OCI-LY7 (cell line): ENCODE measurements around the gene MAN1A1. TPM values are rescaled to one million over a fixed set of nuclear protein-coding genes. Genes with fewer than 3 reads are reported as not detected.

Experiments
- BruUV-seq: library from RNA; stranded (reverse); fragments of 400-500 nt; replicated peaks from 2 replicates; lab custom pipeline; 2021; lab: Mats Ljungman, UMichigan
- CTCF ChIA-PET: fragments of 300-600 bp; sonication (Branson Sonifier 250); formaldehyde crosslinking; loops from one replicate; lab custom pipeline; 2022; ENCODE audit warnings: antibody characterized with exemption; ENCODE audit not compliant: unreplicated experiment; lab: Charles Lee
- POLR2A ChIA-PET: fragments of 300-600 bp; sonication (Branson Sonifier 250); formaldehyde crosslinking; loops from one replicate; lab custom pipeline; 2022; ENCODE audit warnings: antibody characterized with exemption; lab: Charles Lee
- DNase-seq: peaks from one replicate; pipeline ENCODE4 v3.0.0-alpha.2; 2015; ENCODE audit warnings: low spot score
- H2AFZ ChIP-seq: fragments of 200-600 bp; sonication (generic), shearing (Covaris generic); 2 replicates; pipeline ENCODE4 v1.6.1; 2014; ENCODE audit warnings: mild to moderate bottlenecking, antibody characterized with exemption, low read length, moderate library complexity
- H3K27ac ChIP-seq: fragments of 200-600 bp; sonication (generic); 2 replicates; pipeline ENCODE4 v1.5.1; 2014; ENCODE audit warnings: mixed run types, low read depth, mild to moderate bottlenecking, moderate library complexity, low read length, inconsistent platforms; ENCODE audit not compliant: poor library complexity, severe bottlenecking
- H3K36me3 ChIP-seq: fragments of 200-600 bp; sonication (generic); 2 replicates; pipeline ENCODE4 v1.6.1; 2014; ENCODE audit warnings: mild to moderate bottlenecking, antibody characterized with exemption, low read length, moderate library complexity, mixed read lengths; ENCODE audit not compliant: insufficient read depth
- H3K4me1 ChIP-seq: fragments of 200-600 bp; sonication (generic); 2 replicates; pipeline ENCODE4 v1.5.1; 2014; ENCODE audit warnings: mild to moderate bottlenecking, low read length; ENCODE audit not compliant: insufficient read depth, poor library complexity, severe bottlenecking
- H3K4me2 ChIP-seq: fragments of 200-600 bp; sonication (generic); 2 replicates; pipeline ENCODE4 v1.6.1; 2014; ENCODE audit warnings: mild to moderate bottlenecking, low read length
- H3K4me3 ChIP-seq: fragments of 200-600 bp; sonication (generic); 2 replicates; pipeline ENCODE4 v1.5.1; 2014; ENCODE audit warnings: mild to moderate bottlenecking, low read depth, low read length; ENCODE audit not compliant: poor library complexity, severe bottlenecking
- H3K79me2 ChIP-seq: fragments of 200-600 bp; sonication (generic); 2 replicates; pipeline ENCODE4 v1.6.1; 2016; ENCODE audit warnings: low read depth, mild to moderate bottlenecking, low read length, moderate library complexity, mixed read lengths; ENCODE audit not compliant: insufficient read depth
- H3K9me2 ChIP-seq: fragments of 200-600 bp; sonication (generic); 2 replicates; pipeline ENCODE4 v1.6.1; 2016; ENCODE audit warnings: mild to moderate bottlenecking, low read length, mixed read lengths; ENCODE audit not compliant: insufficient read depth
- H3K9me3 ChIP-seq: fragments of 200-600 bp; sonication (generic); 2 replicates; pipeline ENCODE4 v1.6.1; 2014; ENCODE audit warnings: mild to moderate bottlenecking, mixed run types, low read length, mixed read lengths
- H4K20me1 ChIP-seq: fragments of 200-600 bp; sonication (generic); 2 replicates; pipeline ENCODE4 v1.6.1; 2014; ENCODE audit warnings: mild to moderate bottlenecking, antibody characterized with exemption, low read length, moderate library complexity, mixed read lengths; ENCODE audit not compliant: insufficient read depth
- EZH2phosphoT487 ChIP-seq: fragments of 200-600 bp; sonication (generic); IDR thresholded peaks from 2 replicates; pipeline ENCODE4 v1.6.1; 2018; ENCODE audit warnings: low read depth, borderline replicate concordance, mild to moderate bottlenecking, mixed run types, antibody characterized with exemption, low read length, moderate library complexity, mixed read lengths
- intact Hi-C: fragments of 100-400 bp; cut with micrococcal nuclease; formaldehyde crosslinking; loops from one replicate; pipeline ENCODE4 v1.10.0; 2022; ENCODE audit not compliant: unreplicated experiment
- total RNA-seq, 2 experiments: library from RNA; depleted of rRNA in 1 of 2; stranded (reverse); fragments of >200 nt in 1 of 2; shearing (Covaris generic) in 1 of 2; gene quantifications; 2 replicates each; pipeline ENCODE4 v1.2.3, GENCODE V29; 2014 to 2022
- TF ChIP-seq, protein P1 (sequence below): fragments of 200-600 bp; sonication (generic); conservative IDR thresholded peaks from 2 replicates; pipeline ENCODE4 v1.5.1; 2014; ENCODE audit warnings: mild to moderate bottlenecking, antibody characterized with exemption, low read length, moderate library complexity, mixed read lengths

The MAN1A1 gene
- total RNA-seq, 2 experiments from 2014 or later = 72.4 to 74.3 TPM

DNA sequence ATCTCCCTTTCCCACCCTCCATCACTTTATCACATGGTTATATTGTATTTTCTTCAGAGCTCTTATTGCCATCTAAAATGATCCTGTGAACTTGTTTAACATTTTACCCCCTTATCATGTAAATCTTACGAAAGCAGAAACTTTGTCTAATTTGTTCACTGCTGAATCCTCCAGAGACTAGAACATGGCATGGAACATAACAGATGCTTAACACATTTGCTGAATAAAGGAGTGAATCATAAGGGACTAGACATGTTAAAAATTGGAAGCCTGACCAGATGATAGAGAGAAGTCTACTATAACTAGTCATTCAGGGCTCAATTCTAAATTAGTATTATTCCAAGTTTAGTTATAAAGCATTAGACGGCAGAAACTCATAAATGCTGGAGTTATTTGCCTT, 73.3 kb downstream of the MAN1A1 start:
- ChIA-PET POLR2A (no interaction called here), CTCF (no interaction called here)
- H3K9me3 ChIP-seq = peaks cover 16% of the 10 kb centered on the region
- no peak overlapping the region for H2AFZ ChIP-seq
- BruUV-seq = no TSS peak
- no peak for TF ChIP-seq EZH2phosphoT487
- intact Hi-C loops = no loop called here
- DNase-seq = no peak
- no peaks in the 10 kb centered on the region for H4K20me1 ChIP-seq
- no peak overlapping the region for H3K4me3 ChIP-seq
- H3K36me3 ChIP-seq = peaks cover 95% of the 10 kb centered on the region
- no peaks in the 10 kb centered on the region for H3K4me1 ChIP-seq
- H3K79me2 ChIP-seq = peaks cover 76% of the 10 kb centered on the region; the same call in 1 of the 2 replicates
- H3K4me2 ChIP-seq = no peak overlapping the region
- H3K9me2 ChIP-seq = no peaks in the 10 kb centered on the region
- H3K27ac ChIP-seq = no peak overlapping the region

DNA sequence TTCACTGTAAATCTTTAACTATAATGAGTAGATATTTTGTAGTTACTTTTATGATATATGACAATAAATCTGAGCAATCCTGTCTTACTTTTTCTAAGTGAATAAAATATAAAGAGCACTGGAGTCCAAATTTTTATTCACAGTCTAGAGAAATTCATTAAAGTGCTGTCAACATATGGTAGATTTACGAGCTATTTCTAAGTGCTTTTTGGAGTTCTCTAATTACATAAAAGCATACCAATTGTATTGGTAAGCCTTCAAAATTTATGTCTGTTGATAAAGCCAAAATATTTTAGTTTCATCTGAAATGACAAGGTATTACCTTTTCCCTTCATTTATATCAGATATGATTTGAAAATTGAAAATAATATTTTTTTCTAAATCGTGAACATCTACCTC, 75.4 kb downstream of the MAN1A1 start:
- Histone ChIP-seq H3K79me2 (peaks cover 79% of the 10 kb centered on the region; the same call in 1 of the 2 replicates), H3K4me3 (no peak overlapping the region), H4K20me1 (no peaks in the 10 kb centered on the region), H2AFZ (no peak overlapping the region), H3K4me2 (no peak overlapping the region), H3K9me2 (no peaks in the 10 kb centered on the region), H3K27ac (no peak overlapping the region), H3K9me3 (peaks cover 26% of the 10 kb centered on the region), H3K36me3 (peaks cover 95% of the 10 kb centered on the region), H3K4me1 (no peaks in the 10 kb centered on the region)
- ChIA-PET CTCF (no interaction called here), POLR2A (interaction anchor here (0.9 to 1.0 kb wide), 2 partner anchors 9 to 45 kb away, joined by 3 to 5 read pairs; no protein-coding TSS in a partner anchor)
- TF ChIP-seq, protein P1, sequence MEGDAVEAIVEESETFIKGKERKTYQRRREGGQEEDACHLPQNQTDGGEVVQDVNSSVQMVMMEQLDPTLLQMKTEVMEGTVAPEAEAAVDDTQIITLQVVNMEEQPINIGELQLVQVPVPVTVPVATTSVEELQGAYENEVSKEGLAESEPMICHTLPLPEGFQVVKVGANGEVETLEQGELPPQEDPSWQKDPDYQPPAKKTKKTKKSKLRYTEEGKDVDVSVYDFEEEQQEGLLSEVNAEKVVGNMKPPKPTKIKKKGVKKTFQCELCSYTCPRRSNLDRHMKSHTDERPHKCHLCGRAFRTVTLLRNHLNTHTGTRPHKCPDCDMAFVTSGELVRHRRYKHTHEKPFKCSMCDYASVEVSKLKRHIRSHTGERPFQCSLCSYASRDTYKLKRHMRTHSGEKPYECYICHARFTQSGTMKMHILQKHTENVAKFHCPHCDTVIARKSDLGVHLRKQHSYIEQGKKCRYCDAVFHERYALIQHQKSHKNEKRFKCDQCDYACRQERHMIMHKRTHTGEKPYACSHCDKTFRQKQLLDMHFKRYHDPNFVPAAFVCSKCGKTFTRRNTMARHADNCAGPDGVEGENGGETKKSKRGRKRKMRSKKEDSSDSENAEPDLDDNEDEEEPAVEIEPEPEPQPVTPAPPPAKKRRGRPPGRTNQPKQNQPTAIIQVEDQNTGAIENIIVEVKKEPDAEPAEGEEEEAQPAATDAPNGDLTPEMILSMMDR = no peak
- TF ChIP-seq EZH2phosphoT487 = no peak
- DNase-seq = no peak
- BruUV-seq = no TSS peak
- intact Hi-C loops = no loop called here

DNA sequence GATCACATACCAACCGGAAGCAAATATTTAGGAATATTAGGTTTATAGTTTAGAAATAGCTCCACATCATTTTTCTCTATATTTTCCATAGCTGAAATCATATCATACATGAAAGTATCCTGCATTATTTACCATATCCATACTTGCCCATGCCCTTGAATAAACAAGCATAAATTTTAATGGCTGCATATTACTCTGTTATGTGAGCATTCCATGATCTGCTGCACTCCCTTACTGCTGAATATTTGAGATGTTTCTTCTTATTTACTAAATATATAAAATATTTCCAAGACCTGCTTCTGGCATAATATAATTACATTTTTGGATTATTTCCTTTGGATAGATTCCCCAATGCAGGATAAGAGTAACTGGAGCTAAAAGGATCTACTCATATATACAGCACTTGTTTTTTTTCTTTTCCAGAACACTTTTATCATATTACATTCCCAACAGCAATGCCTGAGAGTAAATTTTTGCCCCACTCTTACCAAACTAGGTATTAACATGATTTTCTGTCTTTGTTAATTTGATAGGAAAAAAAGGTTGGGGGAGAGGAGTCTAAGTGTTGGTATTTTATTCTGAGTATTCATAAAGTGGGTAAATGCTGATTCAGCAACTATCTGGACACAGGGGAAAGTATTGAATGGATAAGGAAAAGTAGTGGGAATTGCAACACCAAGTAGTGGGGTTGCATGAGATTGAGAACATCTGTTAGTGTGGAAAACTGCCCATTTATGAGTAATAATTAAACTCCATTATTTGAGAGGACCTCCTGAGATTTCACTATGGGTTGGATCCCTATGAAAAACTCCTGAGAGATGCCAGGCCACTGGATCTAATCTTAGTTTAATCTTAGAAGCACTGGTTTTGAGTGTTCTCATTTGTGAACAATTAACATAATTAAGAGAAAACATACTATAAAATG, 76.0 kb downstream of the MAN1A1 start:
- intact Hi-C loops = no loop called here
- no peaks in the 10 kb centered on the region for H4K20me1 ChIP-seq
- H3K4me1 ChIP-seq = no peaks in the 10 kb centered on the region
- peaks cover 80% of the 10 kb centered on the region; the same call in 1 of the 2 replicates for H3K79me2 ChIP-seq
- BruUV-seq = no TSS peak
- no peak overlapping the region for H3K4me2 ChIP-seq
- ChIA-PET POLR2A (interaction anchor here (0.7 to 1.0 kb wide), 4 partner anchors 10 to 44 kb away, joined by 3 to 4 read pairs (median 3); no protein-coding TSS in a partner anchor), CTCF (no interaction called here)
- H3K27ac ChIP-seq = no peak overlapping the region
- no peaks in the 10 kb centered on the region for H3K9me2 ChIP-seq
- no peak overlapping the region for H3K4me3 ChIP-seq
- no peak for TF ChIP-seq EZH2phosphoT487
- TF ChIP-seq, protein P1 = no peak
- H3K9me3 ChIP-seq = peaks cover 26% of the 10 kb centered on the region
- DNase-seq = no peak
- peaks cover 95% of the 10 kb centered on the region for H3K36me3 ChIP-seq
- H2AFZ ChIP-seq = no peak overlapping the region
